T-helper 17 cell (primary cell): Measurements from ENCODE around the gene CYP11A1. TPM values are rescaled to one million over a fixed set of nuclear protein-coding genes. Genes with fewer than 3 reads are reported as not detected.
"Not testable (repeated sequence)": the region's sequence is repeated elsewhere in the genome, so short reads cannot be mapped to it uniquely, and the experiment has no call there.

Source experiments
- ATAC-seq: fragments of 150-1000 bp; cut with Tn5 transposase; 2 replicates; pipeline ENCODE4 v1.10.0; 2021; ENCODE audit warnings: mild to moderate bottlenecking, moderate library complexity
- DNase-seq, 3 donors: peaks; one replicate each; pipeline versions ENCODE4 v3.0.0 to v3.0.0-alpha.2; 2020 to 2021
- H3K9me3 ChIP-seq: one replicate; pipeline ENCODE4 v1.7.0; 2013; ENCODE audit warnings: low read length, mild to moderate bottlenecking; ENCODE audit not compliant: control insufficient read depth, poor library complexity, severe bottlenecking
- H3K27ac Mint-ChIP-seq: one replicate; pipeline ENCODE4 v1.8.0; 2022; ENCODE audit warnings: mild to moderate bottlenecking, moderate library complexity, mixed read lengths
- H3K27me3 Mint-ChIP-seq: one replicate; pipeline ENCODE4 v1.8.0; 2022; ENCODE audit warnings: mixed read lengths
- H3K36me3 Mint-ChIP-seq: one replicate; pipeline ENCODE4 v1.8.0; 2022; ENCODE audit warnings: low read depth, mixed read lengths
- H3K4me1 Mint-ChIP-seq: one replicate; pipeline ENCODE4 v1.8.0; 2022; ENCODE audit warnings: mild to moderate bottlenecking, mixed read lengths
- H3K4me3 Mint-ChIP-seq: one replicate; pipeline ENCODE4 v1.8.0; 2022; ENCODE audit warnings: mild to moderate bottlenecking, moderate library complexity, mixed read lengths
- total RNA-seq, 4 donors: library from RNA in 2 of 4; stranded (reverse) in 2 of 4; gene quantifications; one replicate each; pipeline ENCODE4 v1.2.3 and lab custom pipeline; 2022 to 2026

Gene CYP11A1
- total RNA-seq, 2 donors from 2014 or later = not detected

DNA sequence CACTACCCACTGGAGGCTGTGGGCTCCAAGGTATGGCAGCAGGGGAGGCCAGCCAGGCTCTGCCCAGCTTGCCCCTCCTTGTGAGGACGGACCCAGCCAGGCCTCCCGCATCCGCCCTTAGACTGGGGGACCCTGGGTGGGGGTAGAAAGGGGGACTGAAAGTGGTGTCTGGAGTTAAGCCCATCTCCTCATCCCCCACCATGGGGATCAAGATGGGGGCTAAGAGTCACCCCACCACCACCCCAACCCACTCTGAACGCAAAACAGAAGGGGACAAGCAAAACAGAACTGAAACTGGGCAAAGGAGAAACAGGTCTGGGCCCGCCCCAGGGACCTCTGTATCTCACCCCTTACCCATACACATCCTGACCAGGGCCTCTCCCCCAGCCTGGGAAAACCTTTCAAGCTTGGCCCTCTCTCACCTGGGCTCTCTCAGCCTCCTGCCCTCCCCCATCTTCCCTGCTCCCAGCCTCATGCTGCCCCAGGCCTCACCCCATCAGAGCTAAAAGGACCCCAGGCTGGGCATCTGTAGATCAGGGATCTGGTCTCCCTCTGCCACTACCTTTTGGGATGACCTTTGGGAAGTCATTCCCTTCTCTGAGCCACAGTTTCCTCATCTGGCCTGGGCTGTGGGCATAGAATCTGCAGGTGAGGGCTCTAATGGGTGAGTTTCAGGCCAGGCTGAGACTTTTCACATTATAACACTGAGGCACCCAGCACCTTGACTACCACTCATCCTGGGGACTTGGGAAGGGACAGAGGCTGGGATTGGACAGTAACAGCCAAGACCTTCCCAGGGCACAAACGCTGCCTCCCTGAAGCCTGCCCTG, 30.0 kb upstream of the CYP11A1 start:
- H3K4me1 Mint-ChIP-seq = peaks cover 25% of the 10 kb centered on the region
- no peaks in the 10 kb centered on the region for H3K27me3 Mint-ChIP-seq
- ATAC-seq = peak; percentile 40
- no peaks in the 10 kb centered on the region for H3K36me3 Mint-ChIP-seq
- H3K9me3 ChIP-seq = no peaks in the 10 kb centered on the region
- H3K27ac Mint-ChIP-seq = peak overlapping the region; percentile 41
- no peak for DNase-seq
- H3K4me3 Mint-ChIP-seq = no peak overlapping the region

DNA sequence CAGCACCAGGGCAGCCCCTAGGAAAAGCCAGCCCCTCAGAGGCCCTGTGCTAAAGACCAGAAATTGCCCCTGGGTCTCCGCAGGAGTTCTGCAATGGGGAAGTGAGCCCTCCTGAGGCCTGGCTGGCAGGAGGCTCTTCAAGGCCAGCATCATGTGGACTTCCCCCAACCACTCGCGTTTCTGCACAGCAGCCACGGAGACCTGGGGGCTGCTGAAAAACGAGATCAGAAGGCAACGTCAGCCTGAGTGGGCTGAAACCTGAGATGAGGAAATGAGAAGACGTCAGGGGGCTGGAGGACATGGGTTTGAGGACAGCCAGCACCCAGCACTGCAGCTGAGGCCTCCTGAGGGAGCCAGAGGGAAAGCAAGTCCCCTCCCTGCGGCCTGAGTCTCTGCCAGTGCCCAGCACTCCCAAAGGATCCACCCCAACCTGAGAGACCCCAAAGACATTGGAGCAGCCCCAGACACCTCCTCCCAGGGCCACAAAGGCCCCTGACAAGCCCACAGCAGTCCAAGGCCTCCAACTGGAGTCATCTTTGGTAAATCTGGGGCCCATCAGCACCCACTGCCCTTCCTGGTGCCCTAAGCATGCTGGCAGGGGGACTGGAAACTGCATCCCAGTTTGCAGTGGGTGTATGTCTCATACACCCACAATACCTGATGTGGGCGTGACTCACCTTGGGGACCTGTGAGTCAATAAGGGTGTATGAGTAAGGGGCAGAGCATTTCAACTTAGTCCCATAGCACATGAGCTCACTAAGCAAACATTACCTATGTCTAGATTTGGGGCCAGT, 29.2 kb upstream of the CYP11A1 start:
- no peaks in the 10 kb centered on the region for H3K9me3 ChIP-seq
- Mint-ChIP-seq H3K27me3 (no peaks in the 10 kb centered on the region), H3K4me3 (no peak overlapping the region), H3K36me3 (no peaks in the 10 kb centered on the region), H3K4me1 (peaks cover 17% of the 10 kb centered on the region), H3K27ac (peak overlapping the region; percentile 60)
- DNase-seq (no peak), ATAC-seq (peak; percentile 72)

GRCh38 chr15:74396146-74396438, 28.6 kb upstream of the CYP11A1 start:
- no peak for DNase-seq
- Mint-ChIP-seq H3K36me3 (no peaks in the 10 kb centered on the region), H3K27me3 (no peaks in the 10 kb centered on the region), H3K4me1 (peaks cover 18% of the 10 kb centered on the region), H3K4me3 (no peak overlapping the region), H3K27ac (peak overlapping the region; percentile 60)
- H3K9me3 ChIP-seq = no peaks in the 10 kb centered on the region
- ATAC-seq = no peak

- DNase-seq = no peak
- H3K4me3 Mint-ChIP-seq = no peak overlapping the region
- H3K4me1 Mint-ChIP-seq = peaks cover 18% of the 10 kb centered on the region
- no peak overlapping the region for H3K27ac Mint-ChIP-seq
- H3K9me3 ChIP-seq = no peaks in the 10 kb centered on the region
- ATAC-seq = no peak
- no peaks in the 10 kb centered on the region for H3K36me3 Mint-ChIP-seq
- no peaks in the 10 kb centered on the region for H3K27me3 Mint-ChIP-seq
Observed at GRCh38 chr15:74395319-74396145, 28.1 kb upstream of the CYP11A1 start.

DNA sequence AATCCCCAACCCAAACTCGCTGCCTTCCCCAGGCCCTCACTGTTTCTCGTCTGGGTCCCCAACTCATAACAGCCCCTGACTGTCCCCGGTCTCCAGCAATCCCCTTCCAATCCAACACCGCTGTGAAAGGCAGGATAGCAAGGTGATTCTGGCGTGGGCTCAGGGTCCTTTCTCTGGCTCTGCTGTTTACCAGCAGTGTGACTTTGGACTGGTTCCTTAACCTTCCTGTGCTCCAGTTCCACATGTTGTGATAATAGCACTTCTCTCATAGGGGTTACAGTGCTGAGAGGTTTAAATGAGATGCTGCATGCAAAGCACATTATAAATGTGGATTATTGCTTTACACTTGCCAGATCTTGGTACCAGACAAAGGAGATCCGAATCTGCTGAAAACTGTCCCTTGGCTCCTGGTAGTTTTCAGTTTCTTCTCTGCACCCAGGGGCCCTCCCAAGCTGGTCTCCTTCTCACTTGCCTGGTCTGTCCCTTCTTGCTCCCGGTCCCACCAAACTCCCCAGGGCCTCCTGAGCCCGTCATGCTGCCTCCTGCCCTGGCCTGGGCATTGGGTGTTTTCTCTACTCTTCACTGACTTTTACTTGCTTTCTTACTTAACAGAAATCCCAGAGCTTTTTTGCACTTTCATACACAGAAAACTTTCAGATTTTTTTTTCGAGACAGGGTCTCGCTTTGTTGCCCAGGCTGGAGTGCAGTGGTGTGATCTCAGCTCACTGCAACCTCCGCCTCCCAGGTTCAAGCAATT, 26.8 kb upstream of the CYP11A1 start:
- peaks cover 13% of the 10 kb centered on the region for H3K4me1 Mint-ChIP-seq
- no peak for DNase-seq
- no peak for ATAC-seq
- no peak overlapping the region for H3K4me3 Mint-ChIP-seq
- H3K27ac Mint-ChIP-seq = no peak overlapping the region
- H3K27me3 Mint-ChIP-seq = no peaks in the 10 kb centered on the region
- H3K36me3 Mint-ChIP-seq = no peaks in the 10 kb centered on the region
- H3K9me3 ChIP-seq = no peaks in the 10 kb centered on the region

DNA sequence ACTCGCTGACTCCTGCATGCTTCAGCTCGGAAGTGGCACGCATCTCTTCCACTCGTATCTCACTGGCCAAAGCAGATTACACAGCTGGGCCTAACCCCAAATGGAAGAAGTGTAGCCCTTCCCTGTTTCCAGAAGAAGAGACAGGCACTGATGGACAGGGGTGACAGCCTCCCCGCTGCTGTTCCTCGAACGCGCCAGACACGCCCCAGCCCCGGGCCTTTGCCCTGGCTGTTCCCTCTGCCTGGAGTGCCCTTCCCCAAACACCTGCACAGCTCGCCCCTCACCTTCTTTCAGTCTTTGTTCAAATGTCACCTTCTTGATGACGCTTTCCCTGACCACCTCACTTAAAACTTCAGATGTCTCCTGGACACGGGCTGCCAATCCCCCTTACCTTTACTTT, 26.0 kb upstream of the CYP11A1 start:
- H3K27me3 Mint-ChIP-seq = no peaks in the 10 kb centered on the region
- no peaks in the 10 kb centered on the region for H3K9me3 ChIP-seq
- DNase-seq (no peak), ATAC-seq (no peak)
- H3K36me3 Mint-ChIP-seq = no peaks in the 10 kb centered on the region
- H3K4me1 Mint-ChIP-seq = peaks cover 13% of the 10 kb centered on the region
- no peak overlapping the region for H3K4me3 Mint-ChIP-seq
- no peak overlapping the region for H3K27ac Mint-ChIP-seq

- ATAC-seq (no peak), DNase-seq (no peak)
- H3K4me1 Mint-ChIP-seq = peaks cover 13% of the 10 kb centered on the region
- no peaks in the 10 kb centered on the region for H3K9me3 ChIP-seq
- H3K27ac Mint-ChIP-seq = no peak overlapping the region
- H3K27me3 Mint-ChIP-seq = no peaks in the 10 kb centered on the region
- H3K4me3 Mint-ChIP-seq = peak overlapping the region; percentile 64
- H3K36me3 Mint-ChIP-seq = no peaks in the 10 kb centered on the region
Observed at GRCh38 chr15:74392902-74393301, 25.5 kb upstream of the CYP11A1 start.

GRCh38 chr15:74392451-74392830, 25.0 kb upstream of the CYP11A1 start:
- Mint-ChIP-seq H3K4me1 (peaks cover 13% of the 10 kb centered on the region), H3K4me3 (peak overlapping the region; percentile 64), H3K36me3 (no peaks in the 10 kb centered on the region), H3K27me3 (no peaks in the 10 kb centered on the region), H3K27ac (no peak overlapping the region)
- DNase-seq (no peak), ATAC-seq (no peak)
- no peaks in the 10 kb centered on the region for H3K9me3 ChIP-seq

DNA sequence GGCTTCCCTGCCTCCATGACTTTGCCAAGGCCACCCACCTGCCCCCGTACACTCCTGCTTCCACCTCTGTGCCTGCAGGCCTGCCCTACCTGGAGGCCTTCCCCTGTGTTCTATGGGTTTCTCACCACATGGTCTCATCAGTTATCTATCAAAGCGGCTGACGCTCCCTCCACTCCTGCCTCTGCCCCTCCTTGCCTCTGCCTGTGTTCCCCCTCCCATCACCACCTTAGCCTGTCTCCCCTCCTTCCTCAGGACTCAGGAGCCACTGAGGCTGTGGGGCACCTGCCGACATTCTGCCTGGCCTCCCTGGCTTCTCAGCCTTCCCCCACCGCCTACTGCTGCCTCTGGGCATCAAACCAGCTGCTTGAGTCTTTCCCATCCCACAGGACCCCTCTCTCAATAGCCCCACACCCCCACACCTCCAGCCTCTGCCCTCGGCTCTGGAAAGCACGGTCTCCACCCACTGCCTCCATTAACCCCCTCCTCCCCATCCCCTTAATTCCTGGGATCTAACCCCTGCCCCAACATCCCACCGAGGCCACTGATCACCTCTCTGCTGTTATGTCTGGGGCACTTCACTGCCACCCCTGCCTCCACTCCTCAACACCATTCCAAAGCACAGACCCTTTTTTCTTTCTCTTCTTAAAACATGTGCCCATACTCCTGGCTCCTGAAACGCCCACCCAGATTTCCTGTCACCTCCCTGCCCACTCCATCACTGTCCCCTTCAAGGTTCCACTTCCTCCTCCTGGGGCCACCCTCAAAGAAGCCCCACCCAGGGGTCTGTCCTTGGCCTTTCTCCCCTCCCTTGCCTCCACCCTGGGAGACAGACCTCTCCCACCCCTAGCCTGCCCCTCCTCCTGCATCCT, 24.4 kb upstream of the CYP11A1 start:
- H3K27ac Mint-ChIP-seq = peak overlapping the region; percentile 83
- no peak for ATAC-seq

DNA sequence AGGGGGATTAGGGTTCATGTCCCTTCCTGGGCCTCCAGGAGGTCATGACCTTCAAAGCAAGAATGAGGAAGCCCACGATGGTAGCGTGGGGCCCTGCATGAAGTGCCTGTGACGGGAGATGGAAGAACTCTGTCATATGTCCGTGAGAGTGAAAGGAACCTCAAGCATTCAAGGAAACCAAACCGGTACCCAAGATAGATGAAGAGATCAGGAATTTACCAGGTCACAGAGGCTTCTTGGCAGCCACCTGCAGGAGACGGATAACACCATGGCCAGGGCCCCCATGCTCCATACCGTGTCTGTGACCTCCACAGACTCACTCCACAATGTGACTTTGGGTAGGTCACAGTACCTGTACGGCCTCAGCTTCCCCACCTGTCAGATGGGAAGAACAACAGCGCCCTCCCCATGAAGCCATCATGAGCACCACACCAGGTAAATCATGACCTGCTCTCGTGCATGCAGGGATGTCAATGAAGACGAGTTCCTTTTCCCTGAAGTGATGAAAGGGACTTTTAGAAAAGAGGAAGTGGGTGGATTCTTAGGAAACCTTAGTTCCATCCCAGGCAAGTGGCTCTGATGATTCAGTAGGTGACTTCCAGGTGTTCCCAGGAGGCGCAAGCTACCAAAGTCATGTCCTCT, 23.3 kb upstream of the CYP11A1 start:
- DNase-seq = no peak

More for the DNA sequence above, 24.4 kb upstream of the CYP11A1 start:
- H3K9me3 ChIP-seq = no peaks in the 10 kb centered on the region
- Mint-ChIP-seq H3K4me3 (no peak overlapping the region), H3K36me3 (no peaks in the 10 kb centered on the region), H3K4me1 (peaks cover 13% of the 10 kb centered on the region), H3K27me3 (no peaks in the 10 kb centered on the region)
- DNase-seq = no peak

DNA sequence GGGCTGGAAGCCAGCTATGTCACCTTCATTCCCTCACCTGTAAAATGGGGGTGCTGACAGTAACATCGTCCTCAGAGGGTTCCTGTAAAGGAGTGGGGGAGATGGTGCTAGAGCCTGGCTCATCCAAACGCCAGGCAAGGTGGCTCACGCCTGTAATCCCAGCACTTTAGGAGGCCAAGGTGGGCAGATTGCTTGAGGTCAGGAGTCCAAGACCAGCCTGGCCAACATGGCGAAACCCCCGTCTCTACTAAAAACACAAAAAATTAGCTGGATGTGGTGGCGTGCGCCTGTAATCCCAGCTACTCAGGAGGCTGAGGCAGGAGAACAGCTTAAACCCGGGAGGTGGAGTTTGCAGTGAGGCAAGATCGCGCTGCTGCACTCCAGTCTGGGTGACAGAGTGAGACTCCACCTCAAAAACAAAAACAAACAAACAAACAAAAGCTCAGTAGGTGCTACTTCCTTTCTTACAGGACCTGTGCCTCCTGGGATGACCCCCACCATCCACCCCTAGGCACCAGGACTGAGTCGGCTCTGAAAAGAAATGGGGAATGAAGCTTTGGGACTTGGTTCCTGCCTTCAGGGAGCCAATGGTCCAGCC, 22.7 kb upstream of the CYP11A1 start:
- H3K4me3 Mint-ChIP-seq, H3K36me3 Mint-ChIP-seq, H3K27me3 Mint-ChIP-seq, DNase-seq, H3K9me3 ChIP-seq, ATAC-seq: not testable (repeated sequence)
- Mint-ChIP-seq H3K4me1 (peaks cover 11% of the 10 kb centered on the region), H3K27ac (peak overlapping the region; percentile 16)

More for the DNA sequence above, 23.3 kb upstream of the CYP11A1 start:
- no peaks in the 10 kb centered on the region for H3K27me3 Mint-ChIP-seq
- H3K27ac Mint-ChIP-seq = peak overlapping the region; percentile 16
- no peak for ATAC-seq
- H3K9me3 ChIP-seq = no peaks in the 10 kb centered on the region
- H3K4me3 Mint-ChIP-seq = no peak overlapping the region
- no peaks in the 10 kb centered on the region for H3K36me3 Mint-ChIP-seq
- H3K4me1 Mint-ChIP-seq = peaks cover 11% of the 10 kb centered on the region
